Stimulated activated CD4-positive, alpha-beta T cell treated with anti-CD3 and anti-CD28 coated beads, Interleukin-4, amount 100 ng/mL, for 1 hour (primary cell): ENCODE results near the gene CFAP20DC.
"Not testable (repeated sequence)": the region's sequence is repeated elsewhere in the genome, so short reads cannot be mapped to it uniquely, and the experiment has no call there.

Experiments used
- DNase-seq: peaks from one replicate; pipeline ENCODE4 v3.0.0-alpha.2; 2020

Gene CFAP20DC

DNA sequence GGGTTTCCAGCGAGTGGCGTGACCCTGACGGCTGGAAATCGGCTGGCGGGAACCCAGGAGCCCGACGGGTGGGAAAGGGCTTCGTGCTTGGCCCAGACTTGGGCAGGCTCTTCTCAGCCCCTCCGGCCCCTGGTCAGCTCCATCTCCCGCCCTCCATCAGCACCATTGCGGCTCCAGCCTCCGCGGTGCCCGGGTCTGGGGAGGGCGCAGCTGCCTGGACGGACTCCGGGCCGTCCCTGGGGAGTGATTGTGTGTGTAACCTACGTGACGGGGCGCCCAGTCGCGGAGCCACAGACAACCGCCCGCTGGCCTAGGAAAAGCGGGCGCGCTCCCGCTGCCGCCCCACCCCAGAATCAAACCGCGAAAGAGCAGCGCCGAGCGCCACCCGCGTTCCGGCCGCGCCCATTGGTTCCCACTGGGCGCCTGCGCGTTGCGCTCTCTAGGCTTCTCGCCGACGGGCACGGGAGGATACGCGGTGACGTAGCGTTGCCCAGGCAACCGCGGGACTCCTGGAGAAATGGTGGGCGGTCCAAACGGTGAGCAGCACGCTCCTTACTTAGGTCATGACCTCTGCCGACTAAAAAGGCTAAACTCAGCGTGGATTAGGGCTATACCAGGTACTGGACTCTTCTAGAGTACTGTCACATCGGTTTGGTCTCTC lies at the start of gene CFAP20DC:
Gene CFAP20DC (minus strand): TSS at position 355 of the 661 bp plus-strand sequence. CDS start 394 bp downstream, outside the sequence.
- DNase-seq = peak; percentile 91

DNA sequence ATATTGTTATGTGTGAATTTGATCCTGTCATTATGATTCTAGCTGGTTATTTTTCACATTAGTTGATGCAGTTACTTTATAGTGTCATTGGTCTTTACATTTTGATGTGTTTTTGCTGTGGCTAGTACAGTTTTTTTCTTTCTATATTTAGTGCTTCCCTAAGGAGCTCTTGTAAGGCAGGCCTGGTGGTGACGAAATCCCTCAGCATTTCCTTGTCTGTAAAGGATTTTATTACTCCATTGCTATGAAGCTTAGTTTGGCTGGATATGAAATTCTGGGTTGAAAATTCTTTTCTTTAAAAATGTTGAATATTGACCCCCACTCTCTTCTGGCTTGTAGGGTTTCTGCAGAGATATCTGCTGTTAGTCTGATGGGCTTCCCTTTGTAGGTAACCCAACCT lies 48.7 kb upstream of the CFAP20DC start:
- not testable (repeated sequence) for DNase-seq

DNA sequence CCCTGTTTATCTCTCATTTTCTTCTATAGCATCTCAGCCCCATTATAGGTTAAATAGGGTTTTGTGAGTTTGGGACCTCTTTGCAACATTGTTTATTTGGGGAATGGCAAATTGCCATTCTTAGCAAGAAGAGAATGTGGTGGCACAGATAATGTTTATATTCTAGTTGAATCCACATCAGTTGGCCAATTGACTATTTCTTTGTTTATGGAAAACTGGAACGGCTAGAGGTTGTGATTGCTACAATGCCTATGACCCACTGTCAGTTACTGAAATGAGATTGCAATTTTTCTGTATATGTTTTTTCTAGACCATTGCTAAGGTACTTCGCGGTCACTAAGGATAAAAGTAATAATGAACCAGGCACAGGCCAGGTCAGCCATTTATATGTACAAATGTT lies 44.6 kb upstream of the CFAP20DC start:
- no peak for DNase-seq

DNA sequence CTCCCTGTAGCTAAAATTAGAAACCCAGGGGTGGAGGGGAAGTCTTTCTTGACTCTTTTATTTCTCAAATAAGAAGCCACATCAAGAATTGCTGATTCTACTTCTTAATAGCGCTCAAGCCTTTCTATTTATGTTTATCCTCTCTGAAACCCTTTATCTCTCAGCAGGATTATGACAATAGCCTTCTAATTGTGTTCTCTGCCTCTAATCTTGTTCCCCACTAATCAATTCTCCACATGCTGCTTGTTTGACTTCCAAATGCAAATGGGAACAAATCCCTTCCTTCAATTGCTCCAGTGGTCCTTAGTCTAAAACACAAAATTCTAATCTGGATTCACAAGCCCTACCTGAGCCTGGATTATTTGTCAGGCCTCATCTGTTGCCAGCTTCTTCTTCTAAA lies 43.7 kb upstream of the CFAP20DC start:
- no peak for DNase-seq

DNA sequence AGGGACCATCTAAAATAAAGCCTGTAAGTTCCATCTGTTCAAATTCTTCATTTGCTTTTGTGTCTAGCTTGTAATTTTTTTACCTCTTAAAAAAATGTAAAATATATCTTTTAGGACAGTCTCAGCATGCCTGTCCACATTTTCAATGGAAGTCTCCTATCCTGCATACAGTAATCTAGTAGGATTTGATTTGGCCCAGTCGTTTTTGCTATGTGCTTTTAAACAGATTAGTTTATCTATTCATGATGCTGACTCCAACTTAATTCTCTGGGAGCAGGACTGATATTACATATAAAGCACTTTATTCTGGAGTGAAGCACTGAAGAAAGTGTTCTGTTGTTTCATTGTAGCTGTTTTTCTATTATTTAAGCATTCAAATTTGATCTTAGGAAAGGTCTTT lies 38.9 kb upstream of the CFAP20DC start:
- no peak for DNase-seq

DNA sequence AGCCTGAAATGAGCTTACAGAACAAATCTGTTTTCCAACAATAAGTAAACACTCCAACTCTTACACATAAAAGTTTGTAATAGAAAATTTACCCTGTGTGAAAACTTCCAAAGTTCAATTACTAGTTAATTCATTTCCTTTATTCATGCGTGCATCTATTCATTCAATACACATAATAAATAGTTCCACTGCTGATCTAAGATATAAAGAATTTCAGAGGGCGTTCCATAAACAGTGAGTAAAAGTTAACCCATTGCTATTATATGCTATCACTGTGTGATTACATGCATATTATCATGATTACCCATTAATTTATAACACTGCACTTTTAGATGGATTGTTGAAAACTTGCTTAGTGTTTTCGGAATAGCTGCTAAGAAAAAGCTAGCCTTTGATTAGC lies 36.2 kb upstream of the CFAP20DC start:
- DNase-seq = no peak

DNA sequence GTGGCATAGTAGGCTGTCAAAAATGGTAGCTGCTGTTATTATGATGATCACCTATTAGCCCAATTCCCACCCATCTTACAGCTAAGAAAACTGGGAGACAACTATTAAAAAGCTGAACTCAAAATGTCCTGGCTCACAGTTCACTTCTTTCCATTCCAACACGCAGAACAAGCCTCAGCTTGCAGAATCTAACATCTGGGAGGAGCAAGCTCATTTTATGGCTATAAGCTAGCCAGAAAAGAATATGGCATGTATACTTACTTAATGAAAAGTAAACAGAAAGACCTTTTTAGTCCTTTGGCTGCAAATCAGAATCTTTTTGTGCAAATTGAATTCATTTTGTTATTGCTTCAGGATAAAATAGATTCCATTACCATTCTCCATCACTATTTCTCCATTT lies 34.8 kb upstream of the CFAP20DC start:
- no peak for DNase-seq

DNA sequence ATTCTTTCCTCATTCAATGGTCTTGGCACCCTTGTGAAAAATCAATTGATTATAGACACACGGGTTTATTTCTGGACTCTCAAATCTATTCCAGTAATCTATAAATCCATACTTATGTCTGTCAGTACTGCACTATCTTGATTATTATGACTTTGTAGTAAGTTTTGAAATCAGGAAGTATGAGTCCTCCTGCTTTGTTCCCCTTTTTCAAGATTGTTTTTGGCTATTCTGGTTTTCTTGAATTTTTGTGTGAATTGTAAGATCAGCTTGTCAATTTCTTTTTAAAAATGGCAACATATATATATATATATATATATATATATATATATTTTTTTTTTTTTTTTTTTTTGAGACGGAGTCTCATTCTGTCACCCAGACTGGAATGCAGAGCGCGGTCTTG lies 32.3 kb upstream of the CFAP20DC start:
- DNase-seq = no peak

DNA sequence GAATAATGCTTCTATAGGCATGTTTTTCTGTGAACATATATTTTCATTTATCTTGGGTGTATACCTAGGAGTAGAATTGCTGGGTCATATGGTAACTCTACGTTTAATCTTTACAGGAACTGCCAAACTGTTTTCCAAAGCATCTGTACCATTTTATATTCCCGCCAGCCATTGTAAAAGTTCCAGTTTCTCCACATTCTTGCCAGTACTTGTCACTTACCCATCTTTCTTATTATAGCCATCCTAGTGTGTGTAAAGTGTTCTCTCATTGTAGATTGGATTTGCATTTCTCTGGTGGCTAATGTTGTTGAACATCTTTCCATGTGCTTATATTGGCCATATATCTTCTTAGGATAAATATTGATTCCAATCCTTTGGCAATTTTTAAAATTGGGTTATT lies 31.2 kb upstream of the CFAP20DC start:
- no peak for DNase-seq

DNA sequence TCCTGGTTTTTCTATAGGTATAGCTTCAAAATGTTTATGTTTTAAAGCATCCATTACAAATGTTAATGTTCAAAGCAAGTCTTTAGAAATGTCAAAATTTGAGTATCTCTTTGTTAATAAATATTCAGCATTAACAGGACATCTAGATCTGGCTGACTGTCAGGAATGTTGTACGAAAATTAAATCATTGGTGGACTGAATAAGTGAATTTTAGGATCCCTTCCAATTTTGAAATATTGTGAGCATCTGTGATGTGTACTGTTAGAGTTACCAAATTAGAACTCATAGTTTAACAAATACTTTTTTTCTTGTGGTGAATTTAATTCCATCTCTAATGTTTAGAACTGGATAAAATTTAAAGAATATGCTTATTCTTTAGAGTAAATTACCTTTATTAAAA lies 30.1 kb upstream of the CFAP20DC start:
- DNase-seq = no peak

DNA sequence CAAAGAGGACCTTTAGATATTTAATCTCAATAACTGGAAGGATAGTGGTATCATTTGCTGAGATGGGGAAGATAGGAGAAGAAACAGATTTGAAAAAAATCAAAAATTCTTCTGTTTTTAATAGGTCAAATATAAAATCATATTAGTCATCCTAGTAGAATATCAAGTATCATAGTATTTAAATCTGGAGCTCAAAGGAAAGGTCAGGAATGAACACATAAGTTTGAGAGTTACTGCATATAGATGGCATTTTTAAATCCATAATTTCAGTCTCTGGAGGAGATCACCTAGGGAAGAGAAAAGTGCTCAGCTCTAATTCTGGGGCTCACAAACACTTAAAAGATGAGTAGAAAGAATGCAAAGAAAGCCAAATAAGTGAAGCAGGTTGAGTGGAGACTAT lies 24.9 kb upstream of the CFAP20DC start:
- DNase-seq = no peak

DNA sequence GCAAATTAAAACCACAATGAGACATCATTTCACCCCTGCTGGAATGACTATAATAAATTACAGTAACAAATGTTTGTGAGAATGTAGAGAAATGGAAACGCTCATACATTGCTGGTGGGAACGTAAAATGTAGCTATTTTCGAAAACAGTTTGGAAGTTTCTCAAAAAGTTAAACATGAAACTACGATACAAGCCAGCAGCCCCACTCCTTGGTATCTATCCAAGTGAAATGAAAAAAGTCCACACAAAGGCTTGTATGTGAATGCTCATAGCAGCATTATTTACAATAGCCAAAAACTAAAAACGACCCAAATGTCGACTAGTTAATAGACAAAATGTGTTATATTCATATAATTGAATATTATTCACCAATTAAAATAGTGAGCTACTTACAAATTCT lies 22.9 kb upstream of the CFAP20DC start:
- no peak for DNase-seq

DNA sequence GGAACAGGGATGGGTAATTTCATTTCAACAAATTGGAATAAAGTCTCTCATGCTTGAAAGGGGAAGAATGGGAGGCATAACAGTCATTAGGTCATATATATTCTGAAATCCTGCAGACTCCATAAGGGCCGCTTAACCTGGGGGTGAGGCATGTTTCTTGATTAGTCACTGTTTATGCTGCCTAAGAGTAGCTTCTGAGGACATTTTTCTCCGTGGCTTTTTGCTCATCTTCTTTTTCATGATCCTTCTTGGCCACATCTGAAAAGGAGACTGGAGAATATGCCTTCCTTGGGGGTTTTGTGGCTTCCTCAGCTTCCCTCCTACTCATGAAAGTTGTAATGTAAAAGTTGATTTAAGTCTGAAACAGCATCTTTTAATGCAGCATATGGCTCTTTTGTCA lies 20.0 kb upstream of the CFAP20DC start:
- no peak for DNase-seq

DNA sequence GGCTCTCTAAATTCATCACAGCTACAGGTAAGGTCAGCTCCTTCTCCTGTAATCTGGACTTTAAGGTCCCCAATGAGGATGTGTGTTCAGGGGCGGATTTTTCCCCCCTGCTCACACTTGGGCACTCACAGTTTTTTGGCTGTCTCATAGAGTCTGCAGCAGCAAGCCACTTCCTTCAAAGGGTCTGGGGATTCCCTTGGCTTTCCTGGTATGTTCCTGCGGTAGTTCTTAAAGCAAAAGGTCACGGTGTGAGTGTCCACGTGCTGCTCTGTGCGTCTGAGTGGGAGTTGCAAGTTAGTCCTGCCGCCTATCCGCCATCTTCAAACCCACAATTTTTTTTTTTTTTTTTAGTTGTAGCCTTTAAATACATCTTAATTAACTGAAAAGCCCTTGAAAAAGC lies 15.4 kb upstream of the CFAP20DC start:
- no peak for DNase-seq

DNA sequence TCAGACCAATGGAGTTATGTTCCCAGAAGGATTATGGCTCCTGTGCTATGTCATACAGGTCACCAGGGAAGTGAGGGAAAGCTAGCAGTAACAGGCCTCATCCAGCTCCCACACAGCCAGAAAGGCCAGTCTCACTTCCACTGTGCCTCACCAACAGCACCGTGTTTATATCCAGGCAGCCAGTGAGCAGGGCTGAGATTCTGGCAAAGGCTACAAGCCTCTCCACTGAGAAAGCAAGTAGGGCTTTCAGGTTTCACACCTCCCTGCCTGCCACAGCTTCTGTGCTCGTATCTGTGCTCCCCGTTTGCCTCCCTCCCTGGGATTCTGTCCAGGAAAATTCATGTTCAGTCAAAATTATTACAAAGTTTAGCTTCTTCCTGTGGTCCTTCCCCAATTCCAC lies 14.9 kb upstream of the CFAP20DC start:
- DNase-seq = no peak

DNA sequence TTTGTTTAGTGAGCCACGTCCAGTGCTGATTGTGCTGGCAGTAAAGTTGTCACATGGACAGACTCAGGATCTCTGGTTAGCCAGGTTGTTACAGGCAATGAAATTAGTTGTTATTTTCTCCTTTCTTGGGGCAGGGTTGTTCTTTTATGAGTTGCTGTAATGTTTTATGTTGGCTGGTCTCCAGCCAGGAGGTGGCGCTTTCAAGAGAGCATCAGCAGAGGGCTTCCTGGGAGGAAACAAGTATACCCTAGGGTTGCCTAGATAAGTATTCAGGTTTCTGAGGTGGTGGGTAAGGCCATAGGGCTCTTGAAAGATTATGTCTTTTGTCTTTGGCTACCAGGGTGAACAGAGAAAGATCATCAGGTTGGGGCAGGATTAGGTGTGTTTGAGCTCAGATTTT lies 14.5 kb upstream of the CFAP20DC start:
- DNase-seq = no peak

DNA sequence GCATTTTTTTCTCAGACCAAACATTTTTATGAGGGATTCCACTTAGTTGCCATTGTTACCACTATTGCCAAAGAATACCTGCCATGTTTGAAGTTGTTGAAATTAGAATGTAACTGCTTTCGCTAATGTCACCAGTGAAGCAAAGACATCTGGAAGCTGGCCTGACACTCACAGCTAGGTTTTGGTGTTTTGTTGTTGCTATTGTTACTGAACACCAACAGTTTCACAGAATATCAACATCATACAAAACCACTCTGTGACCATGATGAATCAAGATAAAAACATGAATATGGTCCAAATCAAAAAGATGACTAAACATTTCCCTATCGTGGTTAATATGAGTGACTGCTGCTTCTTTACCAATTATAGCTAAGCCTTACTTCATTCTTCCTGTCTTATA lies 6.9 kb upstream of the CFAP20DC start:
- DNase-seq = no peak

DNA sequence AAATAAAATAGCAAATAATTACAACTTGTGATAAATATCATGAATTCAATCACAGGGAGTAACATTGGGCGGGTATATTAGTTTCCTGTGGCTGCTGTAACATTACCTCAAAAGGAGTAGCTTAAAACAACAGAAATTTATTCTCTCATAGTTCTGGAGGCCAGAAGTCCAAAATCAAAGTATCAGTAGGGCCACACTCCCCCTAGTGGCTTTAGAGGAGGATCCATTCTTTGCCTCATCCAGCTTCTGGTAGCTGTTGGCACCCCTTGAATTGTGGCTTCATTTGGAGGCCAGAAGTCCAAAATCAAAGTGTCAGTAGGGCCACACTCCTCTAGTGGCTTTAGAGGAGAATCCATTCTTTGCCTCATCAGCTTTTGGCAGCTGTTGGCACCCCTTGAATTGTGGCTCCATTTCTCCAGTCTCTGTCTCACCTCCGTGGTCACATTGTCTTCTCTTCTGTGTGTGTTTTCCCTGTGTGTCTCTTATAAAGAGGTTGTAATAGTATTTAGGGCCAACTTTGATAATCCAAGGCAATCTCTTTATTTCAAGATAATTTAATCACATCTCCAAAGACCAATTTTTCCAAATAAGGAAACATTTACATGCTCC lies 3.1 kb upstream of the CFAP20DC start:
- no peak for DNase-seq

DNA sequence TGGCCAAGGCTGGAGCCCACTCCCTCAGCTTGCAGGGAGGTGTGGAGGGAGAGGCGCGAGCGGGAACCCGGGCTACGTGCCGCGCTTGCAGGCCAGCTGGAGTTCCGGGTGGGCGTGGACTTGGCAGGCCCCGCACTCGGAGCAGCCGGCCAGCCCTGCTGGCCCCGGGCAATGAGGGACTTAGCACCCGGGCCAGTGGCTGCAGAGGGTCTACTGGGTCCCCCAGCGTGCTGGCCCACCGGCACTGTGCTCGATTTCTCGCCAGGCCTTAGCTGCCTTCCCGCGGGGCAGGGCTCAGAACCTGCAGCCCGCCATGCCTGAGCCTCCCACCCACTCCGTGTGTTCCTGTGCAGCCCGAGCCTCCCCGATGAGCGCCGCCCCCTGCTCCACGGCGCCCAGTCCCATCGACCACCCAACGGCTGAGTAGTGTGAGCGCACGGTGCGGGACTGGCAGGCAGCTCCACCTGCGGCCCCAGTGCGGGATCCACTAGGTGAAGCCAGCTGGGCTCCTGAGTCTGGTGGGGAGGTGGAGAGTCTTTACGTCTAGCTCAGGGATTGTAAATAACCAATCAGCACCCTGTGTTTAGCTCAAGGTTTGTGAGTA lies 1.1 kb upstream of the CFAP20DC start:
- DNase-seq = not testable (repeated sequence)

DNA sequence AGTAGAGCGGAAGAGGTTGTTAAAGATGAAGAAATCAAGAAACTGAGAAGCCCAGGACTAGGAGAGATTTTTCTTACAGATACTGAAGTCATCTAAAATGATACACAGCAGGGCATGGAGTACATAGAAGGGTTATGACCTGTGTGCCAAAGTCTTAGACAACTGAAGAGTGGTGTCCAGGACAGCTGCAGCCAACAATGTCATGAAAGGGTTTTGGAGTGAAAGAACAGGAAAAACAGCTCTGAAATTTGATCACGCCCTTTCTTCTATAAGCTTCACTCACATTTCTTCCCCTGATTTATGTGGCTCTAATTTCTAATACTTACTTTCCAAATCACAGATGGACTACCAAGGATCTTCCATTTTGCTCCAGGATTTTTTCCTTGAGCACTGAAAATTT lies 3.0 kb downstream of the CFAP20DC start:
- no peak for DNase-seq

DNA sequence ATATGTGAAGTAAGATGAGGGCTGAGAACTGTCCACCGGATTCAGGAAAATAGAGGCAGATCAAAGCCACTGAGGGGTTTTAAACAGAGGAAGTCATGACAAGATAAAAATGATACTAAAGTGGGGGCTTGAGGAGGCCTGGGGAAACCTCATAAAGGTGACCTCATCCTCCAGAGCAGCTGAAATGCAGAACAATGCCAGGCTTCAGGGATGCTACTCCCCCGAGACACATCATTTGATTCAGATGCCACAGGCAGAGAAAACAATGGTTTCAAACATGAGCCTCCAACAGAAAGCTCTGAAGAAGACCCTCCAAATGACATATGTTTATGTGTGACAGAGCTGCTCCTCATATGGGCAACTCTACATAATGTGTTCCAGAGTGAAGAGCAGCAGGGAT lies 6.4 kb downstream of the CFAP20DC start:
- no peak for DNase-seq

DNA sequence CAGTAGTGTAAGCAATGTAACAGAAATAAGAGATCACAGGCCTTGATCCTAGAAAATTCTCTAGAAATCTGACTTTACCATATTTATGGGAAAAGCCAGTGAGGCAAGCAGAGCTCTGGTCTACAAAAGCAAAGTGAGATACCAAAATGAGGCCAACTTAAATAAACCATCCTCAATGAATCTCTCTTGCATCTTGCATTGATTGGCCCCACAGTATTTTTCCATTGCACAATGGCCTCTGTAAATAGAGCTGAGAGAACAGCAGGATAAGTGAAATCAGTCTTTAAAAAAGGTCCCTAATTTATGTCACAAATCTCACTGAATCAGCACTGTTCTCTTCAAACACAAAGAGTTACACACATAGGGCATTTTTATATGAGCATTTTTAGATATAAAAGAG lies 8.9 kb downstream of the CFAP20DC start:
- DNase-seq = no peak

DNA sequence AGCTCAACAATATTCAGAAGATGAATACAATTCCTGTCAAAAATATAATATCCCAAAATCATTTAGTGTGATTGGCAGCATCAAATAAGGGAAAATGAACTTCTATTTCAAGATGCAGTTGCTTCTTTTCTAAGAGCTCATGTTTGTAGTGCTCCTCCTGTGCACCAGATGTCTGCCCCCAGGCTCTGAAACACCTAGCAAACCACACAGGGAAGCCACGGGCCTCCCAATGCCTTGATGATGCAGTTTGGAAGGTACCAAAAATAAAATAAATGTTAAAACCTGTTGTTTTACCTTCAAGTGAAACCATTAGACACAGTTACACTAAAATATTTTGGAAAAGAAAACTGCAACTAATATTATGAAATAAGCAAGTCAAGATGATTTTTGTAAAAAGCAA lies 22.2 kb downstream of the CFAP20DC start:
- DNase-seq = no peak

DNA sequence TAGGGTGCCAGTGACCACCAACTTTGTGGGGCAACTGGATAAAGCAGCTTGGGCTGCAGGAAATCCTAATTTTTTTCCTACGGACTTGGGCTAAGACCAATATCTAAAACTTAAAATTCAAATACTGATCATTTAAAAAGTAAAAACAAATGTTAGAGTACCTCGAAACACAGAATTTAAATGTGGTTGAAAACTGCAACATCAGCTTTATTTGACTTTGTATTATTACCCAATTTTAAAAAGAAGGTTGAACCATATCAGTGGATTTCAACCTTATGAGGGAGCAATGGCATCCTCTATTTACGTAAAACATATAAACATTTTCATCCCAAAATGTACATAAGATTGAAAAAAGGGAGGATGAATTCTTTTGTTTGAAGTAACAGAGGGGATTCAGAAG lies 26.2 kb downstream of the CFAP20DC start:
- DNase-seq = no peak

DNA sequence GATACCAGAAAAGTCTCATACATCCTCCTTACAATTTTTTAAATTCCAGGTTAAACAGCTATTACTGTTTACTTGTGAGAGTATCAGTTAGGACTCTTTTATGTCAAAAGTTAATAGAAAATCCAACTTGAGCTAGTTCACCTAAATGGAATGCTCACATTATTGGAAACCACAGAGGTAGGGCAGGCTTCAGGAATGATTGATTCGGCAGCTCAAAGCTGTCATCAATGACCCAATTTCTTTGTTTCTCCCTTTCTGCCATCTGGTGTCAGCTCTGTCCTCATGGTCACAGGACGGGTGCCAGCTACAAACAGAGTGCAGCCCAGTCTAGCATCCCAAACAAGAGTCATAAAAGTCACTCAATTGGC lies 32.2 kb downstream of the CFAP20DC start:
- DNase-seq = no peak
